ENCODE measurements around the gene TLX3.

GRCh38 chr5:171310212-171310818, 1.3 kb downstream of the TLX3 start:
- no peak for TF ChIP-seq CTCF (IDR thresholded peaks at IDR 0.05)
- TF ChIP-seq POLR2AphosphoS5 (IDR thresholded peaks at IDR 0.05) = no peak

Measured in sigmoid colon (tissue), 4 donors.